Amniotic stem cell (primary cell): ENCODE data around the gene MKI67.
"Not testable (repeated sequence)": the region's sequence is repeated elsewhere in the genome, so short reads cannot be mapped to it uniquely, and the experiment has no call there.

Experiments used
- DNase-seq: peaks from one replicate; lab custom pipeline; 2025; lab: John Stamatoyannopoulos, UW

Gene MKI67

GRCh38 chr10:128110339-128110738 lies 15.9 kb downstream of the MKI67 start:
- DNase-seq, result no peak

- no peak for DNase-seq
Measured at GRCh38 chr10:128109707-128110106, 16.5 kb downstream of the MKI67 start.

DNA sequence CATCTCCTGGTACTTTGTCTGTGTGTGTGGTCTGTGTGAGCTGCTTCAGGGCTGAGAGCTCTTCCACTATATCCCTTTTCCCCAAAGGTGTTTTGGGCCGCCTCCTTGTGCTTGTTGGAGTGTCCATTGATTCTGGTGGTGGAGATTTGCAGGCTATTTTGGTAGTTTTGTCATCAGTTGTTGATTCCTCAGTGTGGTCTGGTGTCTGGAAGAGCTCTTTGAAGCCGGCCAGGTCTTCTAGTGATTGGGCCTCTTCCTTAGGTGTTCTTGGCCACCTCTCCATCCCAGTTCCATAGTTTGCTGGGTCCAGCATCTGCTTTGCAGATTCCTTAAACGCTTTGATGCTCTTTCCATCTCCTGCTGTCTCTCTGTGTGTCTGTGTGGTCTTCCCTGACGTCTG lies 20.8 kb downstream of the MKI67 start:
- DNase-seq, result no peak

DNA sequence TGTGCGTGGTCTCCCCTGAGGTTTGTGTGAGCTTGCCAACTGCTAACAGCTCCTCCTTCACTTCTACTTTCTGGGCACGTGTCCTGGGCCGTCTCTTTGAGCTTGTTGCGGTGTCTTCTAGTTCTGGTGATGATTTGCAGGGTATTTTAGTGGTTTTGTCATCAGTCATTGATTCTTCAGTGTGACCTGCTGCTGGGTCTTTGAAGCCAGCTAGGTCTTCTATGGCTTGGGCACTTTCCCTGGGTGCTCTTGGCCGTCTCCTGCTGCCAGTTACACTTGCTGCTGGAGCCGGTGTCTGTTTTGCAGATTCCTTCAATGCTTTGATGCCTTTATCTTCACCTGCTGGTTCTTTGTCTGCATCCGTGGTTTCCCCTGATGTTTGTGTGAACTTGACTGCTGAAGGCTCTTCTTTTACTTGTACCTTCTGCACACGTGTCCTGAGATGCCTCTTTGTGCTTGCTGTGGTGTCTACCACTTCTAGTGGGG lies 23.0 kb downstream of the MKI67 start:
- DNase-seq, result no peak

- DNase-seq, result no peak
Measured at GRCh38 chr10:128102480-128103228, 23.6 kb downstream of the MKI67 start.

GRCh38 chr10:128101901-128102300 lies 24.3 kb downstream of the MKI67 start:
- no peak for DNase-seq

DNA sequence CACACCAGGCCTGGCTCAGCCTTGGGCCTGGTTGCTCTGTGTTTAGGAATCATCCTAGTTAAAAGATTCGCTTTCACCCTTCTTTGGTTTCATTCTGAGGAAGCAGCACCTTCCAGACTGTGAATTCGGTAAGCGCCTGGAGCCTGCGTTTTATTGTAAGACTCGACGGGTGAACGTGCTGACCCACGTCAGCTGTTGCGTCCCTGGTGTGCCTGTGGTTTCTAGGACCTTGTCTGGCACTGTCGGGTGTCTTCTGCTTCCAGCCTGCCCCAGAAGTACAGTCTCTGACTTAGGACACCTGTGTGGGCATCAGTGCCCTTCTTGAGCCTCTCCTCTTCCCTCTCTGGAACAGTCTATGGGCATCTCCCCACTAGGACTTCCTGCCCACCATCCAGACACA lies 26.3 kb downstream of the MKI67 start:
- DNase-seq, result no peak

DNA sequence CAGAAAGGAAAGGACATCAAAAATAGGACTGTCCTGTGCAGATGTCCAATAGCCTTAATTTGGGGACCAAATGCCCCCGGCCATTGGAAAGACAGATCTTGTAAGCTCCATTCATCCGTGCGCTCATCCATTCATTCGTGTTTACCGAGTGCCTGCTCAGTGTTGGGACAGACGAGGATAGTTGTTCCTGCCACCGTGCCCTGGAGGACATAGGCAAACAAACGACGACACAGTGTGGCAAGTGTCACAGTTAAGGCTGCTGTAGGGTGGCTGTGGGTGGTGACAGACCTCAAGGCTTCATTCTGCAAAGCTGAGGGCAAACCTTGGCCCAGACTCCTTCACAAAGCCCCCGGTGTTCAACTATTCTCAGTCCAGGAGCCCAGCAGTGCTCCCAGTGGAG lies 27.6 kb downstream of the MKI67 start:
- DNase-seq, result no peak

DNA sequence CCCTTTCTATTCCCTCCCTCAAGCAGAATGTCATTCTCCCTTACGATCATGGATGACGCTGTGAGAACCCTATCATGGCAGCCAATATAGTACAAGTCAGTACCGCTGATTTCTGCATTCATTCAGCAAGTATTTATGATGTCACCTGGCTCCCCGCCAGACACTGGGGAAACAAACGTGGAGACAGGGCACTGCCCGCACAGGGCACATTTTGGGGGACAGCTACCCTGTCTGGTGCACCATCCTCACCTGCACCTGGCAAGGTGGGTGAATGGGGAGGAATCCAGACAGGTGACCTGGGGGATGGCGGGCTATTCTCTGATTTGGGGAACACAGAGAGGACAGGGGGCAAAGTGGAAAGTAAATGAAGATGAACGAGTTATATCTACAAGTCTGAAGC lies 28.4 kb downstream of the MKI67 start:
- no peak for DNase-seq

- DNase-seq, result no peak
Measured at GRCh38 chr10:128096486-128097199, 29.6 kb downstream of the MKI67 start.

DNA sequence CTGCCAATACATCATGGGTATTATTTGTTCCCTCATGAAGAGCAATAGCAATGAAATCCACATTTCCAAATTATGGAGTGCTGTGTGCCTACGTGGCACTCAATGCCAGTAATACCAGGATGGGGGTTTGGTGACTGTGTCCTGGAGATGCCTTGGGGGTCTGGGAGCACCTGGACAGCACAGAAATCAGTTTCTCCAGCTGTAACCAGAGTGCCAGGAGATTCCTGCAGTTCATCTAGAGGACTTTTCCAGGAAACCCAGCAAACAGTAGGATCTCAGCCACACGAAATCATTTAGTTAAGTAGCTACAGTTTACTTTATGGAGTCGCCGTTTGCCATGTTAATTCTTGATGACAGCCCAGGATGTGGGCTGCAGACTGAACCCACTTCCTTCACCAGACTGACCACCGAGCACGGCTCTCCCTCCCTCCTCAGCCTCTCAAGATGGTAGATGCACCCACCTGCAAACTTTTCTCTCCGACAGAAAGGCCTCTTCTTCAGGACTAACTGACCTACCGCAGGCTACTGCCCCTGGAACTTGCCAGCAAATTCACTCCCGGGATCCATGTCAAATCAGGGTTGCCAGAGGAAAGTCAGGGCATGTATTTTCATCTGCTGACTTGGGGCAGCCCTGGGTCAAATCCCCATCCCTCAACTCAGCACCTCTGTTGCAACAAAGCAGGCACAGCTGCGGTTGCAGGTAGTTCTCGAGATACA lies 30.3 kb downstream of the MKI67 start:
- DNase-seq, result no peak

GRCh38 chr10:128095027-128095752 lies 31.0 kb downstream of the MKI67 start:
- no peak for DNase-seq

DNA sequence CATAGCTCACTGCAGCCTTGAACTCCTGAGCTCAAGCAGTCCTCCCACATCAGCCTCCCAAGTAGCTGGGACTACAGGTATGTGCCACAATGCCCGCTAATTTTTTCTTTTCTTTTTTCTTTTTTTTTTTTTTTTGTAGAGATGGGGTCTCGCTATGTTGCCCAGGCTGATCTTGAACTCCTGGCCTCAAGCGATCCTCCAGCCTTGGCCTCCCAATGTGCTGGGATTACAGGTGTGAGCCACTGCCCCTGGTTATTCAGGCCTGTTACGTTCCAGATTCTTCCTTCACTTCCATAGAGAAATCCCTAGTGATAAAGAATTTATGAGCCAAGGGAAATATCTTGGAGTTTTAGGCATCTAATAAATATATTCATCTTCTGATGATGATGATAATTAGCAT lies 31.6 kb downstream of the MKI67 start:
- DNase-seq, result not testable (repeated sequence)

DNA sequence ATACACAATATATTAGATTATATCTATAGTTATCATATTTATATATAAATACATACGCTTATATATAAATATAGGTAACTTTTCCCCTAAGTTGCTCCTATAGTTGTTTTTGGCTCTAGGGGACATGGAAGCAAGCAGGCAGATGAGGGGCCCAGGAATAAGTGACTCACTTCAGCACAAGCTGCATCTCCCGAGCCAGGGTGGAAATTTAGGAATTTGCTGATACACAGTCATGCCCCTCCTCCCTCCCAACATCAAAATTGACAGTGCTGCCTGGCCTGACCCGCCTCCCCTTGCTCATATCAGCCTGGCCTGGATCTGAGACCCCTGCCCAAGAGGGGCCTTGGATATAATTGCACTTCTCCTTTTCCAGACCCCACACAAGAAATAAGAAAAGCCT lies 33.8 kb downstream of the MKI67 start:
- no peak for DNase-seq

GRCh38 chr10:128091636-128092210 lies 34.5 kb downstream of the MKI67 start:
- DNase-seq, result no peak

DNA sequence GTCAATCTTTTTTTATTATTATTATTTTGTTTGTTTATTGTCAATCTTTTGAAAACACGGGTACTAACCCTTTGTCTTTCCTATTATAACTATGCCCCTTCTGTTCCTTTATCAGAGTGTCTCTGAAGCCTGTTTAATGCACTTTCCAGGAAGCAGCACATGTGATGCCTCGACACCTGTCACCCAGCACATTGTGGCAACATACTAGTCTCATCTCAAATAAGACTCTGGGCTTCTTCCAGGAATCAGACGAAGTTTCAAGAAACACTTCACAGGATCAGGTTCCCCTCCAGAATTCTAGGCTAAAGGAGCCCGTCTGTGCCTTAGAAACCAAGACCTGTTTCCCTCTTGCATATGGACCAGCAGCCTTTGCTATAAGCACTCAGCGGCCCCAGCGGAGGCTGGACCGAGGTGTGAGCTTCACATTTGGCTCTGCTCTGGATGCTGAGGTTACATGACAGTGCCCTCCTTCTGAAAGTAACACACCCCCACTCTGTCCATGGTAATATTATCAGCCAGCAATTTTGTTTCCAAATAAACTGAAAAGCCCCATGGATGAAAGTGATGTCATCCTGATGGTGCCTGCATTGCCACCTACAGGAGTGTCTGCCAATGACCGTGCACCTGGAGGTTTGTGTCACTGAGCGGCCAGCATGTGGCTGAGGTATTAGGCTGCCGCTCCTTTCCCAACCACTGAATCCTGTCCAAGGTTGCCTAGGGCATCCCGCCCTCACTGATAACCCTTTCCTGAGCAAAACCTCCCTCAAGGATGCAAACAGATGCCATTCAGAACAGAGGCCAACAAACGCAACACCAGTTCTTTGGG lies 38.1 kb downstream of the MKI67 start:
- DNase-seq, result no peak

- no peak for DNase-seq
Measured at GRCh38 chr10:128087146-128087883, 38.9 kb downstream of the MKI67 start.

- DNase-seq, result no peak
Measured at GRCh38 chr10:128086003-128086863, 40.0 kb downstream of the MKI67 start.

- no peak for DNase-seq
Measured at GRCh38 chr10:128084991-128085390, 41.2 kb downstream of the MKI67 start.
